HS-27A (cell line): ENCODE data around the gene ZNF423.

Experiments
- DNase-seq: peaks from one replicate; pipeline ENCODE4 v3.0.0-alpha.2; 2012; ENCODE audit warnings: low read depth, missing footprints

The ZNF423 gene

GRCh38 chr16:49491106-49491670 is 364.7 kb downstream of the ZNF423 start:
- no peak for DNase-seq

- DNase-seq: no peak
These were observed 365.6 kb downstream of the ZNF423 start for GRCh38 chr16:49490321-49490705.

GRCh38 chr16:49489686-49490320 is 366.1 kb downstream of the ZNF423 start:
- no peak for DNase-seq

GRCh38 chr16:49488740-49489525 is 367.0 kb downstream of the ZNF423 start:
- DNase-seq: no peak

- DNase-seq: no peak
These were observed 367.6 kb downstream of the ZNF423 start for GRCh38 chr16:49488336-49488735.

- no peak for DNase-seq
These were observed 368.2 kb downstream of the ZNF423 start for GRCh38 chr16:49487746-49488145.

- no peak for DNase-seq
These were observed 369.5 kb downstream of the ZNF423 start for GRCh38 chr16:49486400-49486799.

- no peak for DNase-seq
These were observed 370.2 kb downstream of the ZNF423 start for GRCh38 chr16:49485663-49486062.

GRCh38 chr16:49484936-49485335 is 371.0 kb downstream of the ZNF423 start:
- no peak for DNase-seq

GRCh38 chr16:49484451-49484849 is 371.5 kb downstream of the ZNF423 start:
- DNase-seq: no peak

GRCh38 chr16:49483651-49484450 is 372.1 kb downstream of the ZNF423 start:
- DNase-seq: no peak

- DNase-seq: no peak
These were observed 372.7 kb downstream of the ZNF423 start for GRCh38 chr16:49483251-49483650.

GRCh38 chr16:49482690-49483089 is 373.2 kb downstream of the ZNF423 start:
- no peak for DNase-seq

- DNase-seq: no peak
These were observed 377.3 kb downstream of the ZNF423 start for GRCh38 chr16:49478616-49479015.

GRCh38 chr16:49478107-49478506 is 377.8 kb downstream of the ZNF423 start:
- no peak for DNase-seq

GRCh38 chr16:49477250-49477895 is 378.5 kb downstream of the ZNF423 start:
- no peak for DNase-seq

- DNase-seq: no peak
These were observed 381.2 kb downstream of the ZNF423 start for GRCh38 chr16:49474741-49475140.

- no peak for DNase-seq
These were observed 382.1 kb downstream of the ZNF423 start for GRCh38 chr16:49473773-49474172.

- no peak for DNase-seq
These were observed 382.8 kb downstream of the ZNF423 start for GRCh38 chr16:49473131-49473530.

- no peak for DNase-seq
These were observed 383.3 kb downstream of the ZNF423 start for GRCh38 chr16:49472598-49472997.

GRCh38 chr16:49471038-49471727 is 384.7 kb downstream of the ZNF423 start:
- no peak for DNase-seq
